ENCODE results near the gene SYT8.

The SYT8 gene

GRCh38 chr11:1845561-1846452 is 11.0 kb downstream of the SYT8 start (continued):
- TF ChIP-seq ZBTB7A (tag by site-specific recombination; IDR thresholded peaks at IDR 0.05; ENCODE audit: low read depth), result no peak
- no peak for TF ChIP-seq ZNF324 (tag by site-specific recombination; IDR thresholded peaks at IDR 0.05)
- no peak for TF ChIP-seq ZNF350 (tag by site-specific recombination; IDR thresholded peaks at IDR 0.05)
- TF ChIP-seq ZNF560 (tag by site-specific recombination; IDR thresholded peaks at IDR 0.05; ENCODE audit: borderline replicate concordance), result no peak
- no peak for TF ChIP-seq ZNF747 (tag by site-specific recombination; IDR thresholded peaks at IDR 0.05)
- TF ChIP-seq, protein P1, sequence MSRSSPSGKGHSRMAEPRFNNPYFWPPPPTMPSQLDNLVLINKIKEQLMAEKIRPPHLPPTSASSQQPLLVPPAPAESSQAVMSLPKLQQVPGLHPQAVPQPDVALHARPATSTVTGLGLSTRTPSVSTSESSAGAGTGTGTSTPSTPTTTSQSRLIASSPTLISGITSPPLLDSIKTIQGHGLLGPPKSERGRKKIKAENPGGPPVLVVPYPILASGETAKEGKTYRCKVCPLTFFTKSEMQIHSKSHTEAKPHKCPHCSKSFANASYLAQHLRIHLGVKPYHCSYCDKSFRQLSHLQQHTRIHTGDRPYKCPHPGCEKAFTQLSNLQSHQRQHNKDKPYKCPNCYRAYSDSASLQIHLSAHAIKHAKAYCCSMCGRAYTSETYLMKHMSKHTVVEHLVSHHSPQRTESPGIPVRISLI (tag by site-specific recombination; IDR thresholded peaks at IDR 0.05), result no peak
- TF ChIP-seq ZNF558 (tag by site-specific recombination; IDR thresholded peaks at IDR 0.05), result no peak

GRCh38 chr11:1846453-1846932 is 11.7 kb downstream of the SYT8 start:
- no peaks in the 10 kb centered on the region for H3K36me3 ChIP-seq (ENCODE audit: control insufficient read depth in 2 of 2, insufficient read depth in 1 of 2, low read length in 2 of 2)
- POLR2A ChIA-PET, result no interaction called here
- CTCF ChIA-PET, result interaction anchor here (0.5 to 5.9 kb wide), 5 partner anchors 13 to 398 kb away, joined by 3 to 35 read pairs (median 17); no protein-coding TSS in a partner anchor
- no peaks in the 10 kb centered on the region for H3K4me1 ChIP-seq (ENCODE audit: control insufficient read depth, insufficient read depth, low read length)
- no peak overlapping the region for H3K4me3 ChIP-seq (ENCODE audit: low read depth, low read length)
- H3K9me3 ChIP-seq (ENCODE audit: control insufficient read depth, insufficient read depth, low read depth, low read length), result no peaks in the 10 kb centered on the region
- TF ChIP-seq GFI1B (tag by site-specific recombination; IDR thresholded peaks at IDR 0.05) (no peak), ZNF843 (tag by site-specific recombination; IDR thresholded peaks at IDR 0.05) (no peak)
- no peak overlapping the region for H3K27ac ChIP-seq (ENCODE audit: extremely low read depth, low read depth, low read length)

DNA sequence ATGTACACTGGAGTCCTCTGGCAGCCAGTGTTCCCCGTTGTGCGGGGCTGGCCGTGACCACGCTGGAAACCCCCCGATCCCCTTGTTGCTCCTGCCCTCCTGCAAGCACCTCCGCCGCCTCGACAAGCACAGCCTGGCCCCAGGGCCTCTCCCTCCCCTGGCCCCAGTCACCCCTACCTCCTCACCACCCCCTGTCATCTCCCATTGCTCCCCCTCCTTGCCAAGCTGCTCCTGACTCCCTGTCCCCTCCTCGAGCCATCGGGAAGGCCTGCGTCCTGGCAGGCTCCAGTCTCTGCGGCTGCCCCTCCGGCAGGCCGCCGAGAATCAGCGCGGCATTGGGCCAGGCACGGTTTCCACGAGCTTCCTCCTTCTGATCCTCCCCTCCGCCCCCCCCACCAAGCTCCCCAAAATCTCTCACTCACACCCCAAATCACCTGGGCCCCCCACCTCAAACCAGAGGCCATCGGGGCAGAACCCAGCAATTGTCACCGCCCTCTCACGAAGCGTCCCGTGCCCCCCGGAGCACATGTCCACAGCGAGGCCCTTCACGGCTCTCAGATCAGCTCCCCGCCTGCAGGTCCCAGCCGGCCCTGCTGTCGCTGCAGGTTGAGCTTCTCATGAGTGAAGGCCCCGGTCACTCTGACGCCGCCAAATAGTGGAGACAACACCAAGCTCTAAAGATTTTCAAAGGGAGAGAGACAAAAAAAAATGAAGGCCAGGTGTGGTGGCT is 12.4 kb downstream of the SYT8 start:
- no peak overlapping the region for H3K27ac ChIP-seq (ENCODE audit: extremely low read depth, low read depth, low read length)
- no peaks in the 10 kb centered on the region for H3K4me1 ChIP-seq (ENCODE audit: control insufficient read depth, insufficient read depth, low read length)
- H3K9me3 ChIP-seq (ENCODE audit: control insufficient read depth, insufficient read depth, low read depth, low read length), result no peaks in the 10 kb centered on the region
- CTCF ChIA-PET, result interaction anchor here (0.5 to 5.9 kb wide), 9 partner anchors 14 to 397 kb away, joined by 3 to 35 read pairs (median 5); no protein-coding TSS in a partner anchor
- TF ChIP-seq ZNF391 (tag by site-specific recombination; IDR thresholded peaks at IDR 0.05; ENCODE audit: borderline replicate concordance, low read depth), result no peak
- TF ChIP-seq ZNF292 (tag by site-specific recombination; IDR thresholded peaks at IDR 0.05; ENCODE audit: borderline replicate concordance, low read depth), result no peak
- no peak for TF ChIP-seq ZNF280C (tag by site-specific recombination; IDR thresholded peaks at IDR 0.05)
- no peak for TF ChIP-seq ZEB2 (tag by site-specific recombination; IDR thresholded peaks at IDR 0.05)
- no peak for TF ChIP-seq ZNF155 (tag by site-specific recombination; IDR thresholded peaks at IDR 0.05)
- TF ChIP-seq ZNF266 (tag by site-specific recombination; IDR thresholded peaks at IDR 0.05; ENCODE audit: low read depth), result no peak
- no peaks in the 10 kb centered on the region for H3K36me3 ChIP-seq (ENCODE audit: control insufficient read depth in 2 of 2, insufficient read depth in 1 of 2, low read length in 2 of 2)
- POLR2A ChIA-PET, result no interaction called here
- H3K4me3 ChIP-seq (ENCODE audit: low read depth, low read length), result no peak overlapping the region

Measured in HEK293 (cell line).